Endothelial cell of umbilical vein (primary cell): ENCODE data around the gene UBA6. TPM values are rescaled to one million over a fixed set of nuclear protein-coding genes. Genes with fewer than 3 reads are reported as not detected.

Experiments
- BruUV-seq: library from RNA; stranded (reverse); fragments of 400-500 nt; replicated peaks from 2 replicates; lab custom pipeline; 2021; lab: Mats Ljungman, UMichigan
- CTCF ChIA-PET: fragments of 300-600, 350-600 bp; sonication (Branson Sonifier 250); formaldehyde crosslinking; loops from one replicate; lab custom pipeline; 2021; ENCODE audit warnings: antibody characterized with exemption, inconsistent platforms; lab: Charles Lee
- POLR2A ChIA-PET: fragments of 300-600, 350-600 bp; sonication (Branson Sonifier 250); formaldehyde crosslinking; loops from one replicate; lab custom pipeline; 2021; ENCODE audit warnings: antibody characterized with exemption, inconsistent platforms; lab: Charles Lee
- DNase-seq: peaks from one replicate; pipeline ENCODE4 v3.0.0-alpha.2; 2011; ENCODE audit warnings: low read depth, low spot score
- FAIRE-seq: peaks from 2 replicates; lab custom pipeline; 2011; peaks lifted over from hg19 to GRCh38; lab: Jason Lieb, UNC
- H2AFZ ChIP-seq: 2 replicates; pipeline ENCODE4 v1.6.0; 2012; ENCODE audit warnings: low read depth, low read length, control low read depth, inconsistent platforms
- H3K27ac ChIP-seq: 2 replicates; pipeline ENCODE4 v1.5.1; 2011; ENCODE audit warnings: low read depth, mild to moderate bottlenecking, control low read depth, low read length, moderate library complexity; ENCODE audit not compliant: insufficient read depth
- H3K27me3 ChIP-seq, 2 experiments: 2 replicates each; pipeline versions ENCODE4 v1.6.0 to v1.6.1; 2011; ENCODE audit warnings: low read length in 2 of 2, mixed read lengths in 1 of 2; ENCODE audit not compliant: control insufficient read depth in 2 of 2, insufficient read depth in 2 of 2
- H3K36me3 ChIP-seq, 2 experiments: 2 replicates in 1 of 2; 3 replicates in 1 of 2; pipeline ENCODE4 v1.5.1; 2011; ENCODE audit warnings: low read length in 2 of 2, mild to moderate bottlenecking in 1 of 2, moderate library complexity in 1 of 2; ENCODE audit not compliant: control insufficient read depth in 2 of 2, insufficient read depth in 2 of 2; ENCODE audit errors: extremely low read depth in 1 of 2
- H3K4me1 ChIP-seq: 3 replicates; pipeline ENCODE4 v1.5.1; 2011; ENCODE audit warnings: mild to moderate bottlenecking, low read length; ENCODE audit not compliant: control insufficient read depth, insufficient read depth; ENCODE audit errors: extremely low read depth
- H3K4me2 ChIP-seq: 2 replicates; pipeline ENCODE4 v1.6.1; 2011; ENCODE audit warnings: low read length, control low read depth, mixed read lengths; ENCODE audit not compliant: insufficient read depth
- H3K4me3 ChIP-seq, 3 experiments: fragments of 200-600 bp in 1 of 3; sonication (generic), shearing (Covaris generic) in 1 of 3; replicated peaks in 1 of 3; 2 replicates each; pipeline ENCODE4 v1.5.1; 2011 to 2016; ENCODE audit warnings: control low read depth in 3 of 3, low read length in 3 of 3, mild to moderate bottlenecking in 2 of 3, inconsistent platforms in 1 of 3, low read depth in 1 of 3, moderate library complexity in 1 of 3; ENCODE audit not compliant: insufficient read depth in 1 of 3
- H3K79me2 ChIP-seq: 2 replicates; pipeline ENCODE4 v1.6.0; 2012; ENCODE audit warnings: low read length, inconsistent platforms; ENCODE audit not compliant: control insufficient read depth, insufficient read depth
- H3K9ac ChIP-seq: replicated peaks from 2 replicates; pipeline ENCODE3; 2011; ENCODE audit warnings: low read length, control low read depth; ENCODE audit not compliant: insufficient read depth; ENCODE audit errors: extremely low read depth
- H3K9me1 ChIP-seq: replicated peaks from 3 replicates; pipeline ENCODE4 v1.6.0; 2011; ENCODE audit warnings: mild to moderate bottlenecking, low read length; ENCODE audit not compliant: control insufficient read depth, insufficient read depth; ENCODE audit errors: extremely low read depth
- H3K9me3 ChIP-seq: replicated peaks from 2 replicates; pipeline ENCODE4 v1.5.1; 2012; ENCODE audit warnings: low read length, inconsistent platforms; ENCODE audit not compliant: control insufficient read depth, insufficient read depth
- H4K20me1 ChIP-seq: replicated peaks from 2 replicates; pipeline ENCODE3; 2011; ENCODE audit warnings: mild to moderate bottlenecking, low read length; ENCODE audit not compliant: control insufficient read depth, insufficient read depth; ENCODE audit errors: extremely low read depth
- CTCF ChIP-seq, 2 donors: IDR thresholded peaks; 1 replicate in 1 of 2; 2 replicates in 1 of 2; pipeline ENCODE4 v1.5.1; 2011; ENCODE audit warnings: low read length in 2 of 2, mild to moderate bottlenecking in 2 of 2, moderate library complexity in 2 of 2, control low read depth in 1 of 2, inconsistent platforms in 1 of 2, low read depth in 1 of 2; ENCODE audit not compliant: insufficient read depth in 1 of 2; ENCODE audit errors: extremely low read depth in 1 of 2
- EZH2 ChIP-seq: IDR thresholded peaks from 2 replicates; pipeline ENCODE4 v1.6.1; 2012; ENCODE audit warnings: borderline replicate concordance, low read depth, mild to moderate bottlenecking, moderate library complexity, low read length, inconsistent platforms; ENCODE audit not compliant: severe bottlenecking
- FOS ChIP-seq: IDR thresholded peaks from 2 replicates; pipeline ENCODE4 v1.6.1; 2011; ENCODE audit warnings: mild to moderate bottlenecking, low read length, moderate library complexity, borderline replicate concordance; ENCODE audit not compliant: insufficient read depth
- GATA2 ChIP-seq: IDR thresholded peaks from 2 replicates; pipeline ENCODE4 v1.7.0; 2011; ENCODE audit warnings: low read depth, mild to moderate bottlenecking, moderate library complexity, mixed read lengths, low read length; ENCODE audit not compliant: insufficient read length, insufficient read depth
- JUN ChIP-seq: IDR thresholded peaks from 2 replicates; pipeline ENCODE4 v1.6.1; 2011; ENCODE audit warnings: borderline replicate concordance, low read depth; ENCODE audit not compliant: insufficient read length, insufficient read depth
- MAX ChIP-seq: IDR thresholded peaks from 2 replicates; pipeline ENCODE4 v1.6.1; 2011; ENCODE audit not compliant: insufficient read depth, insufficient read length
- MYC ChIP-seq: IDR thresholded peaks from one replicate; pipeline ENCODE4 v1.6.1; 2011; ENCODE audit warnings: mild to moderate bottlenecking, low read depth, low read length
- POLR2A ChIP-seq: IDR thresholded peaks from 2 replicates; pipeline ENCODE4 v1.6.1; 2012; ENCODE audit warnings: low read depth, mild to moderate bottlenecking, control low read depth, low read length
- POLR2AphosphoS5 ChIP-seq: IDR thresholded peaks from 2 replicates; pipeline ENCODE4 v1.6.1; 2012; ENCODE audit warnings: low read depth, mild to moderate bottlenecking, control low read depth, low read length, moderate library complexity; ENCODE audit not compliant: insufficient read depth
- dilution Hi-C: fragments of 300-500 bp; cut with MboI; formaldehyde crosslinking; loops from one replicate; pipeline ENCODE4 v1.15.0; 2019; ENCODE audit warnings: low sequenced_read_pairs; ENCODE audit not compliant: extremely low pct_ligation_motif_present
- intact Hi-C: fragments of 100-400 bp; cut with micrococcal nuclease; formaldehyde crosslinking; loops from one replicate; pipeline ENCODE4 v1.10.0; 2022
- polyA plus RNA-seq, 4 experiments: library from polyadenylated mRNA; depleted of rRNA in 3 of 4; stranded (reverse) in 3 of 4; unstranded in 1 of 4; fragments of >200 nt; gene quantifications; 2 replicates each; pipeline versions ENCODE4 v1.2.1 to v1.2.3, GENCODE V29; 2011 to 2012; ENCODE audit warnings: missing spikeins in 1 of 4
- total RNA-seq: library from RNA; stranded (reverse); gene quantifications from 2 replicates; pipeline ENCODE4 v1.2.3, GENCODE V29; 2021

The UBA6 gene
- total and polyA plus RNA-seq, 2 donors (not counting 3 experiments of a cell fraction or from before 2014, with no cell fraction given), result 30.9 to 96.4 TPM

GRCh38 chr4:67691328-67691727, 9.6 kb downstream of the UBA6 start:
- peaks cover 56% of the 10 kb centered on the region for H3K79me2 ChIP-seq

More at GRCh38 chr4:67691328-67691727, 9.6 kb downstream of the UBA6 start:
- Histone ChIP-seq H3K9me1 (no peaks in the 10 kb centered on the region), H3K9me3 (no peaks in the 10 kb centered on the region), H3K4me2 (no peak overlapping the region), H4K20me1 (no peaks in the 10 kb centered on the region), H3K27me3 (no peaks in the 10 kb centered on the region), H2AFZ (no peak overlapping the region), H3K27ac (no peak overlapping the region), H3K4me3 (no peak overlapping the region), H3K4me1 (no peaks in the 10 kb centered on the region), H3K36me3 (peaks cover 0 to 4% of the 10 kb centered on the region in 2 experiments), H3K9ac (no peak overlapping the region)
- ChIA-PET CTCF (no interaction called here), POLR2A (no interaction called here)
- dilution Hi-C loops, result no loop called here
- DNase-seq (no peak), FAIRE-seq (no peak)
- BruUV-seq, result no TSS peak
- intact Hi-C loops, result no loop called here
- TF ChIP-seq MAX (no peak), POLR2A (no peak), CTCF (IDR thresholded peaks at IDR 0.05; ENCODE audit: extremely low read depth in 1 of 2, insufficient read depth in 1 of 2, low read depth in 1 of 2, low read length in 2 of 2) (no peak), MYC (no peak), GATA2 (no peak), JUN (no peak), EZH2 (no peak), FOS (no peak), POLR2AphosphoS5 (no peak)
